Coronary artery (tissue), 2 donors: ENCODE data around the gene OSBPL2.

Experiments
- DNase-seq: peaks from one replicate; pipeline ENCODE4 v3.0.0-alpha.2; 2017; ENCODE audit warnings: low spot score
- H3K27ac ChIP-seq, 2 donors: fragments of 200-600 bp; sonication (generic); one replicate each; pipeline ENCODE4 v1.5.1; 2016 to 2019
- H3K4me3 ChIP-seq: fragments of 200-600 bp; sonication (generic); 2 replicates; pipeline ENCODE4 v1.5.1; 2016; ENCODE audit warnings: mild to moderate bottlenecking, moderate library complexity
- TF ChIP-seq, protein P1 (sequence below): fragments of 200-600 bp; sonication (generic); IDR thresholded peaks from one replicate; pipeline ENCODE4 v1.5.1; 2019; ENCODE audit warnings: antibody characterized with exemption

The OSBPL2 gene

DNA sequence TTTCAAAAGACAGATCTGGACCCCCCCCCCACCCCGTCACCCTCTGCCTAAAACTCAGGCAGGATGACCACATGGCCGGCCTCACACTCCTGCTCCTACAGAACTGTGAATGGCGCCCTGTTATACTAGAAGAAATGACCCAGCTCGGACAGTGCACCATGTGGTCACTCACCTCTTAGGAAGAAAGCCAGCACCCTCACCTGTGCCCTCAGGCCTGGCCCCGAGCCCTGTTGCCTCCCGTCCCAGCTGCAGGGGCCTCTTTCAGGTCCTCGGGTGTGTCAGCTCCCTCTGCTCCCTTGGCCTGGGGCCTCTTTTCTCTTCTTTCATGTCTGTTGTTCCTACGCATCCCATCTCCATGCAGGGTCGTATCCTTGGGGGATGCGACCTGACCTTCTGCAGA, 23.7 kb downstream of the OSBPL2 start:
- no peak for DNase-seq
- Histone ChIP-seq H3K27ac (no peak overlapping the region), H3K4me3 (no peak overlapping the region)
- TF ChIP-seq, protein P1, sequence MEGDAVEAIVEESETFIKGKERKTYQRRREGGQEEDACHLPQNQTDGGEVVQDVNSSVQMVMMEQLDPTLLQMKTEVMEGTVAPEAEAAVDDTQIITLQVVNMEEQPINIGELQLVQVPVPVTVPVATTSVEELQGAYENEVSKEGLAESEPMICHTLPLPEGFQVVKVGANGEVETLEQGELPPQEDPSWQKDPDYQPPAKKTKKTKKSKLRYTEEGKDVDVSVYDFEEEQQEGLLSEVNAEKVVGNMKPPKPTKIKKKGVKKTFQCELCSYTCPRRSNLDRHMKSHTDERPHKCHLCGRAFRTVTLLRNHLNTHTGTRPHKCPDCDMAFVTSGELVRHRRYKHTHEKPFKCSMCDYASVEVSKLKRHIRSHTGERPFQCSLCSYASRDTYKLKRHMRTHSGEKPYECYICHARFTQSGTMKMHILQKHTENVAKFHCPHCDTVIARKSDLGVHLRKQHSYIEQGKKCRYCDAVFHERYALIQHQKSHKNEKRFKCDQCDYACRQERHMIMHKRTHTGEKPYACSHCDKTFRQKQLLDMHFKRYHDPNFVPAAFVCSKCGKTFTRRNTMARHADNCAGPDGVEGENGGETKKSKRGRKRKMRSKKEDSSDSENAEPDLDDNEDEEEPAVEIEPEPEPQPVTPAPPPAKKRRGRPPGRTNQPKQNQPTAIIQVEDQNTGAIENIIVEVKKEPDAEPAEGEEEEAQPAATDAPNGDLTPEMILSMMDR = no peak

DNA sequence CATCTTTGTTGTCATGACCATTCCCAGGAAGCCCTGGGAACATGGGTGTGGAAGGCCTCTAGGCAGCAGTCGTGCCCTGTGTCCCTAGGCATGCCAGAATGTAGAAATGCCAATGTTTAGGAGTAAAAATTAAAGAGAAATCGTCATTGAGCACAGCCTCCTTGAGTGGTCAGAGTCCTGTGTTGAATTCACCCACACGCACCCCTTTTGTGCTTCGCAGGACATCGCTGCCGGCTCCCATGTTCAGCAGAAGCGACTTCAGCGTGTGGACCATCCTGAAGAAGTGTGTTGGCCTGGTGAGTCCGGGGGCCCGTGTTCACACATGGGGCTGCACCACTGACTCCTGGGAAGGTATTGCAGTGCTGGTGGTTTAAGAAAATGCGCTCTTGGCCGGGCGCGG, 25.1 kb downstream of the OSBPL2 start:
- Histone ChIP-seq H3K27ac (no peak overlapping the region), H3K4me3 (no peak overlapping the region)
- DNase-seq = no peak
- TF ChIP-seq, protein P1 = no peak

DNA sequence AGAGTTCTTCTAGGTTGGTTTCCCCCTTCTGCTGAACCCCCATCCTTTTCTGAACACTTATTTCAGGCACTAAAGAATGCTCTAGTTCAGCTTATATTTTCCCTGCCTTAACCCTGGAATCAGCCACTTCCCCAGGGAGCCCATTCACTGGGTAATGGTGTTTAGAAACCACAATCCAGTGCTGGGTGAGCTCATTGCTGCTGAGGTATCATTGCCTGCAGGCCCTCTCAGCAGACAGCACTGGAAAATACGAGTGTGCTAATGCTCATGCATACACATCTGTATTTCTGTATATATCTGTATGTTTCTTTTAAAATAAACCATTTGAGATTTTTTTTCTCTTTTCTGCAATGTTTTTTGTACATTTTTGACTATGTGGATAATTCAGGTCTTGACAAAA, 27.0 kb downstream of the OSBPL2 start:
- DNase-seq = no peak
- Histone ChIP-seq H3K27ac (no peak overlapping the region), H3K4me3 (no peak overlapping the region)
- TF ChIP-seq, protein P1 = no peak

DNA sequence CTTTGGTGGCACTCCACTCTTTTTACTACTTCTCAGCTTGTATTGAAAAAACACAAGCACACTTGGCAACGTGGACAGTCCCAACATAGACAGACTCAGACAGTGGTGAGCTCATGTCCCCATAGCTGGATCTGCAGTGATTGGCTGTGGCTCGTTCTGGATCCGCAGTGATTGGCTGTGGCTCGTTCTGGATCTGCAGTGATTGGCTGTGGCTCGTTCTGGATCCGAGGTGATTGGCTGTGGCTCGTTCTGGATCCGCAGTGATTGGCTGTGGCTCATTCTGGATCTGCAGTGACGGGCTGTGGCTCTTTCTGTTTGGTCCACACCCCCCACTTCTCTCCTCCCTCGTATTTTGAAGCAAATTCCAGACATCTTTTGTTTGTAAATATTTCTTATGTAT, 28.0 kb downstream of the OSBPL2 start:
- DNase-seq = no peak
- H3K27ac ChIP-seq = no peak overlapping the region

DNA sequence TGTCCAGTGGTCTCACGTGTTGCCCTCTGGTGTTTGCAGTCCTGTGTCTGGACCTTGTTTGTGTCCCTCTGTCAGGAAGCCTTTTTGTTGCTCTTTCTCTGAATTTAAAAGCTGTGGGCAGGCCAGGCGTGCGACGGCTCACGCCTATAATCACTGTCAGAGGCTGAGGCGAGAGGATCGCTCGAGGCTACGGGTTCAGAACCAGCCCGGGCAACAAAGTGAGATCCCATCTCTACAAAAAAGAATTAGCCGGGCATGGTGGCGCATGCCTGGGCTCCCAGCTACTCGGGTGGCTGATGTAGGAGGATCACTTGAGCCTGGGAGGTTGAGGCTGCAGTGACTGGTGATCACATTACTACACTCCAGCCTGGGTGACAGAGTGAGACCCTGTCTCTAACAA, 28.5 kb downstream of the OSBPL2 start:
- H3K27ac ChIP-seq = no peak overlapping the region
- TF ChIP-seq, protein P1 = no peak
- H3K4me3 ChIP-seq = no peak overlapping the region
- no peak for DNase-seq

More for the DNA sequence above, 28.0 kb downstream of the OSBPL2 start:
- H3K4me3 ChIP-seq = no peak overlapping the region
- TF ChIP-seq, protein P1 = no peak

DNA sequence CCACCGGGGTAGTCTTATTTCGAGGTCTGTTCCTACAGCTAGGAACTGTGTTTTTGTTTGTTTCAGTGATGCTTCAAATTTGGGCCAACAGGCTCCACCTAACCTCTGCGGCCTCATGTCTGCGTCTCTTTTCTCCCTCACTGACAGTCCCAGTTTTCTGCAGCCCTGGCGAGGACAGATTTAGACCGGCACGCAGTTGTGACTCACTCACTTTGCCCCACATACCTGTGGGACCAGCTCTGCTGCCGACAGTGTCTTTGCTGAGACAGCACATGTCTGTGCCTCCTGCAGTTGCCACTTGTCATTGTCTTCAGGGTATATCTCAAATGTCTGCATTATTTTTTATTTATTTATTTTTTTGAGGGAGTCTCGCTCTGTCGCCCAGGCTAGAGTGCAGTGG, 29.2 kb downstream of the OSBPL2 start:
- TF ChIP-seq, protein P1 = no peak
- Histone ChIP-seq H3K4me3 (no peak overlapping the region), H3K27ac (no peak overlapping the region)
- no peak for DNase-seq

DNA sequence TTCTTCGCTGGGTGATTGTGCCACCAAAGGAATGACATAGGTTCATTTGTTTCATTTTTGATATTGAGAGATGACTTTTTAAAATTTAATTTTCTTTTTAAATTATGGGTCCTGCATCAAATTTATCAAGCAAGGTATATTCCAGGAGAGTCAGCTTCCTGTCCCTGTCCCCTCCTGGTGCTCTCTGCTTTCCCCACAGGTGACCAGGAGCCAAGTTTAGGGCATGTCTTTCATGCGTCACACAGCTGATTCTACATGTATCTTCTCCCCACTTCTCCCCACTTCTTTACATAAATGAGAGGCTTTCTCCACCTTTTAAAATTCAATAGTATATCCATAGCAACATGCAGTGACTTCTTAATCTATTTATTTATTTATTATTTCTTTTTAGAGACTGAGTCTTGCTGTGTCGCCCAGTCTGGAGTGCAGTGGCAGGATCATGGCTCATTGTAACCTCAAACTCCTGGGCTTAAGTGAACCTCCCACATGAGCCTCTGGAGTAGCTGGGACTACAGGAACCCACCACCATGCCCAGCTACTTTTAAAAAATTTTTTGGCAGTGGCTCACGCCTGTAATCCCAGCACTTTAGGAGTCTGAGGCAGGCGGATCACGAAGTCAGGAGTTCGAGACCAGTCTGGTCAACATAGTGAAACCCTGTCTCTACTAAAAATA, 30.0 kb downstream of the OSBPL2 start:
- DNase-seq = no peak

More for the DNA sequence above, 30.0 kb downstream of the OSBPL2 start:
- Histone ChIP-seq H3K27ac (no peak overlapping the region), H3K4me3 (no peak overlapping the region)
- TF ChIP-seq, protein P1 = no peak
